Liver (tissue), 9 donors: Measurements from ENCODE around the gene YWHAE. TPM values are rescaled to one million over a fixed set of nuclear protein-coding genes. Genes with fewer than 3 reads are reported as not detected.
A peak's percentile ranks its signal among the peaks of the same experiment; 100 is the strongest.

Source experiments
- DNase-seq: peaks from one replicate; pipeline ENCODE4 v3.0.0-alpha.2; 2017; ENCODE audit warnings: low spot score
- H3K27ac ChIP-seq, 2 donors: one replicate each; pipeline ENCODE4 v1.7.0; 2013; ENCODE audit warnings: inconsistent platforms in 2 of 2, low read length in 2 of 2, control low read depth in 1 of 2, low read depth in 1 of 2, mild to moderate bottlenecking in 1 of 2
- H3K27me3 ChIP-seq, 4 donors: one replicate each; pipeline versions ENCODE4 v1.6.1 to v1.7.0; 2013; ENCODE audit warnings: low read length in 3 of 4, inconsistent platforms in 1 of 4, mild to moderate bottlenecking in 1 of 4, moderate library complexity in 1 of 4; ENCODE audit not compliant: control insufficient read depth in 4 of 4, insufficient read depth in 4 of 4
- H3K36me3 ChIP-seq, 4 donors: one replicate each; pipeline versions ENCODE4 v1.6.1 to v1.7.0; 2013; ENCODE audit warnings: low read length in 3 of 4, mild to moderate bottlenecking in 3 of 4, low read depth in 1 of 4, moderate library complexity in 1 of 4; ENCODE audit not compliant: control insufficient read depth in 4 of 4, insufficient read depth in 3 of 4
- H3K4me1 ChIP-seq, 4 donors: one replicate each; pipeline versions ENCODE4 v1.6.1 to v1.7.0; 2013; ENCODE audit warnings: low read length in 3 of 4, mild to moderate bottlenecking in 3 of 4, moderate library complexity in 1 of 4; ENCODE audit not compliant: control insufficient read depth in 4 of 4, insufficient read depth in 4 of 4
- H3K4me3 ChIP-seq, 3 donors: one replicate each; pipeline versions ENCODE4 v1.6.1 to v1.7.0; 2013; ENCODE audit warnings: low read length in 3 of 3, control low read depth in 1 of 3, low read depth in 1 of 3, mild to moderate bottlenecking in 1 of 3
- H3K9ac ChIP-seq, 2 donors: one replicate each; pipeline ENCODE4 v1.7.0; 2013; ENCODE audit warnings: low read length in 2 of 2, mild to moderate bottlenecking in 2 of 2, moderate library complexity in 2 of 2, control low read depth in 1 of 2, low read depth in 1 of 2
- H3K9me3 ChIP-seq, 4 donors: one replicate each; pipeline versions ENCODE4 v1.6.1 to v1.7.0; 2013; ENCODE audit warnings: low read length in 3 of 4; ENCODE audit not compliant: control insufficient read depth in 4 of 4
- EGR1 ChIP-seq, 2 donors: IDR thresholded peaks; 2 replicates each; pipeline ENCODE4 v1.6.1; 2016 to 2018; ENCODE audit warnings: antibody characterized with exemption in 2 of 2, low read depth in 2 of 2
- FOXA1 ChIP-seq: IDR thresholded peaks from 2 replicates; pipeline ENCODE4 v1.6.1; 2016; ENCODE audit warnings: antibody characterized with exemption
- FOXA2 ChIP-seq: IDR thresholded peaks from 2 replicates; pipeline ENCODE4 v1.6.1; 2016; ENCODE audit warnings: antibody characterized with exemption
- GABPA ChIP-seq, 2 donors: IDR thresholded peaks in 1 of 2; conservative IDR thresholded peaks in 1 of 2; 2 replicates each; pipeline ENCODE4 v1.6.1; 2016; ENCODE audit warnings: antibody characterized with exemption in 2 of 2, mild to moderate bottlenecking in 1 of 2, moderate library complexity in 1 of 2
- HNF4A ChIP-seq, 2 donors: conservative IDR thresholded peaks; 2 replicates each; pipeline ENCODE4 v1.6.1; 2016; ENCODE audit warnings: antibody characterized with exemption in 2 of 2, mild to moderate bottlenecking in 2 of 2
- HNF4G ChIP-seq: IDR thresholded peaks from 2 replicates; pipeline ENCODE4 v1.6.1; 2016; ENCODE audit warnings: antibody characterized with exemption
- JUND ChIP-seq, 2 donors: IDR thresholded peaks; 2 replicates each; pipeline ENCODE4 v1.6.1; 2016; ENCODE audit warnings: antibody characterized with exemption in 2 of 2
- NR2F2 ChIP-seq: IDR thresholded peaks from 2 replicates; pipeline ENCODE4 v1.6.1; 2016; ENCODE audit warnings: antibody characterized with exemption
- RAD21 ChIP-seq, 2 donors: IDR thresholded peaks; 2 replicates each; pipeline ENCODE4 v1.6.1; 2016; ENCODE audit warnings: antibody characterized with exemption in 2 of 2, mild to moderate bottlenecking in 2 of 2
- RXRA ChIP-seq, 2 donors: IDR thresholded peaks; 2 replicates each; pipeline ENCODE4 v1.6.1; 2017 to 2018; ENCODE audit warnings: antibody characterized with exemption in 2 of 2, mild to moderate bottlenecking in 1 of 2
- SP1 ChIP-seq: IDR thresholded peaks from 2 replicates; pipeline ENCODE4 v1.6.1; 2018; ENCODE audit warnings: antibody characterized with exemption, mild to moderate bottlenecking
- TAF1 ChIP-seq: conservative IDR thresholded peaks from 2 replicates; pipeline ENCODE4 v1.6.1; 2016; ENCODE audit warnings: antibody characterized with exemption, mild to moderate bottlenecking
- YY1 ChIP-seq: IDR thresholded peaks from 2 replicates; pipeline ENCODE4 v1.6.1; 2016; ENCODE audit warnings: antibody characterized with exemption, mild to moderate bottlenecking
- WGBS: extraction: QIAGEN DNeasy Blood & Tissue Kit; methylation state at CpG from one replicate; pipeline ENCODE4 v1.1.7; 2013; 5-methylcytosine and 5-hydroxymethylcytosine counted together
- polyA plus RNA-seq, 2 donors: library from polyadenylated mRNA; stranded (reverse) in 1 of 2; unstranded in 1 of 2; fragments of 200-250 nt in 1 of 2; fragments of >200 nt in 1 of 2; fragmentation: Nextera tagmentation in 1 of 2; extraction: Ambion mirVana in 1 of 2; gene quantifications; one replicate each; pipeline versions ENCODE4 v1.2.1 to v1.2.3, GENCODE V29; 2013 to 2015
- total RNA-seq, 2 donors: library from RNA; depleted of rRNA; stranded (reverse); fragments of >200 nt; gene quantifications; one replicate each; pipeline ENCODE4 v1.2.3, GENCODE V29; 2014
- TF ChIP-seq, protein P1 (sequence below): IDR thresholded peaks from 2 replicates; pipeline ENCODE4 v1.6.1; 2016; ENCODE audit warnings: antibody characterized with exemption, mild to moderate bottlenecking
- TF ChIP-seq, protein P2 (sequence below): fragments of 150-350 bp; IDR thresholded peaks from 2 replicates; pipeline ENCODE4 v1.5.1; 2017; ENCODE audit warnings: improper control_type of control experiment, low read depth, low read length; ENCODE audit not compliant: missing input control
- TF ChIP-seq, protein P3 (sequence below): IDR thresholded peaks from 2 replicates; pipeline ENCODE4 v1.6.1; 2016; ENCODE audit warnings: antibody characterized with exemption
- TF ChIP-seq, protein P4 (sequence below): IDR thresholded peaks from 2 replicates; pipeline ENCODE4 v1.6.1; 2016; ENCODE audit warnings: antibody characterized with exemption
- TF ChIP-seq, protein P5 (sequence below): IDR thresholded peaks from 2 replicates; pipeline ENCODE4 v1.6.1; 2016; ENCODE audit warnings: antibody characterized with exemption
- donor health status: healthy.
- donor health status: healthy.
- donor health status: healthy.
- donor health status: healthy.
- donor health status: healthy.

YWHAE gene
- total RNA-seq (100 to 1,000 TPM; 173 to 288 TPM), polyA plus RNA-seq (100 to 1,000 TPM; 177 to 226 TPM)

DNA sequence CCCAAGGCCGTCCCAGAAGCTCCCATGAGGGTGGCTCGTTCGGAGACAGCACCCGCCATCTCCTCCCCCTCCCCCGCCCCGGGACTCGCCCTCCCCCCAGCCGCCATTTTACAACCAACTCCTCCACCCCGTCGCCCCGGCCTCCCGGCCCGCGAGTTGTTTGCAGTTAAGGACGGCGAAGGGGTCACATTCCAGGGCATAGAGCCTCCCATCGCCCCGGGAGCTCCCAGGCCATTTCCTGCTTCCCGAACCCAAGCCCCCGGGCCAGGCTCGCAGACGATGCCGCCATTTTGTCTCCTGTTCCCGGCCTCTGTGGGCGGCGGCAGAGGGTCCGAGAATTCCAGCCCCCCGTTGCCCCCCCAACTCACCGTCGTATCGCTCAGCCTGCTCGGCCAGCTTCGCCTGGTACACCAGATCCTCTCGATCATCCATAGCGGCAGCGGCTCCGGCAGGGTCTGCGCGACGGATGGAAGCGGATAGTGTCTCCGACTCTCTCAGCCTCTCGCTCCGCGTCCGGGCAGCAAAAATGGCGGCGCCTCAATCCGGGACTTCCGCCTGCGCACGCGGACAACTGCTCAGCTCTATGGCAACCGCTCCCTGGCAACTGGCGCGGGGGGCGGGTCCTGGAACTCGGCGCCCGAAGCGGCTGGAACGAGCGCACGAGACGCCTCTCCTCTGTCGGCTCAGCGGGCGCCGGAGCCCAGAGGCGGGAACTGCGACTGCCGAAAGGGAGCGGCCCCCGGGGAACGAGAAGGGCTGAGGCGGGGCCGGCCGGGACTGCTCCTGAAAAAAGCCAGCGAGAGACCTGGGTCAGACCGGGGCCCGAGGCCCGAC is at the start of gene YWHAE:
TSS of gene YWHAE (minus strand) at position 544 of the 834 bp plus-strand sequence. CDS start at position 432, 112 bp downstream.
- peak; percentile 71 for TF ChIP-seq TAF1
- no peak for TF ChIP-seq FOXA2
- no peak for TF ChIP-seq HNF4G
- TF ChIP-seq, protein P1, sequence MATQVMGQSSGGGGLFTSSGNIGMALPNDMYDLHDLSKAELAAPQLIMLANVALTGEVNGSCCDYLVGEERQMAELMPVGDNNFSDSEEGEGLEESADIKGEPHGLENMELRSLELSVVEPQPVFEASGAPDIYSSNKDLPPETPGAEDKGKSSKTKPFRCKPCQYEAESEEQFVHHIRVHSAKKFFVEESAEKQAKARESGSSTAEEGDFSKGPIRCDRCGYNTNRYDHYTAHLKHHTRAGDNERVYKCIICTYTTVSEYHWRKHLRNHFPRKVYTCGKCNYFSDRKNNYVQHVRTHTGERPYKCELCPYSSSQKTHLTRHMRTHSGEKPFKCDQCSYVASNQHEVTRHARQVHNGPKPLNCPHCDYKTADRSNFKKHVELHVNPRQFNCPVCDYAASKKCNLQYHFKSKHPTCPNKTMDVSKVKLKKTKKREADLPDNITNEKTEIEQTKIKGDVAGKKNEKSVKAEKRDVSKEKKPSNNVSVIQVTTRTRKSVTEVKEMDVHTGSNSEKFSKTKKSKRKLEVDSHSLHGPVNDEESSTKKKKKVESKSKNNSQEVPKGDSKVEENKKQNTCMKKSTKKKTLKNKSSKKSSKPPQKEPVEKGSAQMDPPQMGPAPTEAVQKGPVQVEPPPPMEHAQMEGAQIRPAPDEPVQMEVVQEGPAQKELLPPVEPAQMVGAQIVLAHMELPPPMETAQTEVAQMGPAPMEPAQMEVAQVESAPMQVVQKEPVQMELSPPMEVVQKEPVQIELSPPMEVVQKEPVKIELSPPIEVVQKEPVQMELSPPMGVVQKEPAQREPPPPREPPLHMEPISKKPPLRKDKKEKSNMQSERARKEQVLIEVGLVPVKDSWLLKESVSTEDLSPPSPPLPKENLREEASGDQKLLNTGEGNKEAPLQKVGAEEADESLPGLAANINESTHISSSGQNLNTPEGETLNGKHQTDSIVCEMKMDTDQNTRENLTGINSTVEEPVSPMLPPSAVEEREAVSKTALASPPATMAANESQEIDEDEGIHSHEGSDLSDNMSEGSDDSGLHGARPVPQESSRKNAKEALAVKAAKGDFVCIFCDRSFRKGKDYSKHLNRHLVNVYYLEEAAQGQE, result peak; percentile 73
- peak in 1 of 2 donors; percentile 30 for TF ChIP-seq RXRA (IDR thresholded peaks at IDR 0.05)
- TF ChIP-seq SP1, result peak; percentile 51
- TF ChIP-seq RAD21 (IDR thresholded peaks at IDR 0.05), result peak in 1 of 2 donors; percentile 47
- no peak for TF ChIP-seq HNF4A (conservative IDR thresholded peaks at IDR 0.05)
- TF ChIP-seq YY1, result peak; percentile 99
- peak; percentile 27 for TF ChIP-seq FOXA1
- TF ChIP-seq, protein P2, sequence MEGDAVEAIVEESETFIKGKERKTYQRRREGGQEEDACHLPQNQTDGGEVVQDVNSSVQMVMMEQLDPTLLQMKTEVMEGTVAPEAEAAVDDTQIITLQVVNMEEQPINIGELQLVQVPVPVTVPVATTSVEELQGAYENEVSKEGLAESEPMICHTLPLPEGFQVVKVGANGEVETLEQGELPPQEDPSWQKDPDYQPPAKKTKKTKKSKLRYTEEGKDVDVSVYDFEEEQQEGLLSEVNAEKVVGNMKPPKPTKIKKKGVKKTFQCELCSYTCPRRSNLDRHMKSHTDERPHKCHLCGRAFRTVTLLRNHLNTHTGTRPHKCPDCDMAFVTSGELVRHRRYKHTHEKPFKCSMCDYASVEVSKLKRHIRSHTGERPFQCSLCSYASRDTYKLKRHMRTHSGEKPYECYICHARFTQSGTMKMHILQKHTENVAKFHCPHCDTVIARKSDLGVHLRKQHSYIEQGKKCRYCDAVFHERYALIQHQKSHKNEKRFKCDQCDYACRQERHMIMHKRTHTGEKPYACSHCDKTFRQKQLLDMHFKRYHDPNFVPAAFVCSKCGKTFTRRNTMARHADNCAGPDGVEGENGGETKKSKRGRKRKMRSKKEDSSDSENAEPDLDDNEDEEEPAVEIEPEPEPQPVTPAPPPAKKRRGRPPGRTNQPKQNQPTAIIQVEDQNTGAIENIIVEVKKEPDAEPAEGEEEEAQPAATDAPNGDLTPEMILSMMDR, result no peak
- TF ChIP-seq JUND (IDR thresholded peaks at IDR 0.05), result no peak
- TF ChIP-seq, protein P3, sequence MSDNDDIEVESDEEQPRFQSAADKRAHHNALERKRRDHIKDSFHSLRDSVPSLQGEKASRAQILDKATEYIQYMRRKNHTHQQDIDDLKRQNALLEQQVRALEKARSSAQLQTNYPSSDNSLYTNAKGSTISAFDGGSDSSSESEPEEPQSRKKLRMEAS, result peak; percentile 67
- no peak for TF ChIP-seq NR2F2
- TF ChIP-seq EGR1 (IDR thresholded peaks at IDR 0.05; ENCODE audit: low read depth in 2 of 2), result no peak
- TF ChIP-seq, protein P4, sequence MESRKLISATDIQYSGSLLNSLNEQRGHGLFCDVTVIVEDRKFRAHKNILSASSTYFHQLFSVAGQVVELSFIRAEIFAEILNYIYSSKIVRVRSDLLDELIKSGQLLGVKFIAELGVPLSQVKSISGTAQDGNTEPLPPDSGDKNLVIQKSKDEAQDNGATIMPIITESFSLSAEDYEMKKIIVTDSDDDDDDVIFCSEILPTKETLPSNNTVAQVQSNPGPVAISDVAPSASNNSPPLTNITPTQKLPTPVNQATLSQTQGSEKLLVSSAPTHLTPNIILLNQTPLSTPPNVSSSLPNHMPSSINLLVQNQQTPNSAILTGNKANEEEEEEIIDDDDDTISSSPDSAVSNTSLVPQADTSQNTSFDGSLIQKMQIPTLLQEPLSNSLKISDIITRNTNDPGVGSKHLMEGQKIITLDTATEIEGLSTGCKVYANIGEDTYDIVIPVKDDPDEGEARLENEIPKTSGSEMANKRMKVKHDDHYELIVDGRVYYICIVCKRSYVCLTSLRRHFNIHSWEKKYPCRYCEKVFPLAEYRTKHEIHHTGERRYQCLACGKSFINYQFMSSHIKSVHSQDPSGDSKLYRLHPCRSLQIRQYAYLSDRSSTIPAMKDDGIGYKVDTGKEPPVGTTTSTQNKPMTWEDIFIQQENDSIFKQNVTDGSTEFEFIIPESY, result no peak
- TF ChIP-seq, protein P5, sequence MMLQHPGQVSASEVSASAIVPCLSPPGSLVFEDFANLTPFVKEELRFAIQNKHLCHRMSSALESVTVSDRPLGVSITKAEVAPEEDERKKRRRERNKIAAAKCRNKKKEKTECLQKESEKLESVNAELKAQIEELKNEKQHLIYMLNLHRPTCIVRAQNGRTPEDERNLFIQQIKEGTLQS, result peak; percentile 36
- peak in 1 of 2 donors; percentile 76 for TF ChIP-seq GABPA (IDR thresholded peaks at IDR 0.05 in 1 of 2, conservative IDR thresholded peaks at IDR 0.05 in 1 of 2)
- Histone ChIP-seq H3K4me1 (peaks cover 10 to 27% (median 20%) of the 10 kb centered on the region in 4 donors), H3K36me3 (peaks cover 0 to 4% (median 0%) of the 10 kb centered on the region in 4 donors), H3K27ac (peak within 1 kb of the TSS; percentile 93 to 96), H3K4me3 (peak within 1 kb of the TSS; percentile 80 to 94 (median 90)), H3K9me3 (no peaks in the 10 kb centered on the region), H3K9ac (peak within 1 kb of the TSS; percentile 81 to 91), H3K27me3 (no peaks in the 10 kb centered on the region)
- DNase-seq, result peak; percentile 98
- WGBS, result under 1% methylated on average over 82 of the region's 82 CpGs
